GM12892 (cell line): ENCODE measurements around the gene FBN1.

Experiments used
- POLR2A ChIP-seq: IDR thresholded peaks from 2 replicates; pipeline ENCODE4 v1.6.1; 2011; ENCODE audit warnings: low read depth, low read length, control low read depth
- TAF1 ChIP-seq: IDR thresholded peaks from 2 replicates; pipeline ENCODE4 v1.6.1; 2011; ENCODE audit warnings: low read depth, mild to moderate bottlenecking, control low read depth, low read length, borderline replicate concordance

GRCh38 chr15:48630245-48630644, 15.3 kb downstream of the FBN1 start:
- no peak for TF ChIP-seq POLR2A
- no peak for TF ChIP-seq TAF1
